Raji (cell line): Measurements from ENCODE around the gene MAN2A2.

ENCODE experiments used
- POLR2A ChIP-seq: IDR thresholded peaks from 2 replicates; pipeline ENCODE4 v1.6.1; 2011; ENCODE audit warnings: low read depth, low read length, control low read depth; ENCODE audit not compliant: insufficient read depth

MAN2A2 gene

DNA sequence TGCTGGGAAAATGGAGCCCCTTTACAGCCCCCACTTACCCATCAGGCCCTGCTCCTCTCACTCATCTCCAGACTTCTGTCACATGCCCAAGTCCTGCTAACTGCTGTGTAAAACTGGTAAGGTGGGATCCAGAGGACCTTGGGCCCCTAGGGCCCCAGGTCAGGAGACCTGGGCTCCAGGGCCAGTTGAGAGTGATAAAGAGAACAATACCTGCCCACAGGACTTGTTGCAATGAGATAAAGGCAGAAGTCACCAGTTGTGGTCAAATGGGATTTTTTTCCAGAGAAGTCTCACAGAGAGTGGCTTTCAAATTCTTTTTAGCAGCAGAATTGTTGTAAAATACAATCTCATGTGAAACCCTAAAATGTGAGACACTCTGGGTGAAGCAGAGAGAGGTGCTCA lies 34.0 kb upstream of the MAN2A2 start:
- no peak for TF ChIP-seq POLR2A

DNA sequence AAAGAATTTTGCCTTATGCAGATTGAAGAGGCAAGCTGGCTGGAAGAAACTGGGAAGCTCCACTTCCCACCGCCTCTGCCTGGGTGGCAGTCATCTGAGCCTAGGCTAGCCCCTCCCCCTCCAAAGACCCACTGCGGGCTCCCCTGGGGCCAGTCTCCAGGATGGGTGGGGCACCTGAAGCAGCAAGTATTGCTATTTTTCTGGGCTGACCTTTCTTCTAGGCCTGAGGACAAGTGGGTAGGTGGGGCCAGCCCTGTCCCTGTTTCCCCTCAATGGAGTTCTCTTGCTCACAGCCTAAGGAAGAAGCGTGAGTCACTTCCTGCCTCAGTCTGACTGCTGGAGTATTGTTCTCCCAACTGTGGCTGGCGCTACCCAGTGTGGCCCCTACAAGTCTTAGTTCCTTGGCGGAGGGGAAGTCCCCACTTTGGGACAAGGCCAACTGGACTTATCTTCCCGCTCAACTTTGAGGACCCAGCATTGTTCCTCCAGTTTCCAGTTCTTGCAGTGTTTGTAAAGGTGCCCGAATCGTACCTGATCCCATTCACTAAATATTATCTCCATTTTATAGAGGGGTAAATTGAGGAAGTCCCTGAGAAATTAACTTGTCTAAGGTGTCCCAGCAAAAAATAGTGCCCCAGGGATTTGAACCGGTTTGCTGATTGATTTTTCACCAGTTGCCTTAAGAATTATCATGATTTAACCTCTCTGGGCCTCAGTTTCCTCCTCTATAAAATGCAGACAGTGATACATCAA lies 33.3 kb upstream of the MAN2A2 start:
- no peak for TF ChIP-seq POLR2A

- TF ChIP-seq POLR2A = no peak
Observed at GRCh38 chr15:90870354-90871138, 32.6 kb upstream of the MAN2A2 start.

- no peak for TF ChIP-seq POLR2A
Observed at GRCh38 chr15:90871139-90871715, 31.9 kb upstream of the MAN2A2 start.

GRCh38 chr15:90871716-90872485 lies 31.2 kb upstream of the MAN2A2 start:
- no peak for TF ChIP-seq POLR2A

DNA sequence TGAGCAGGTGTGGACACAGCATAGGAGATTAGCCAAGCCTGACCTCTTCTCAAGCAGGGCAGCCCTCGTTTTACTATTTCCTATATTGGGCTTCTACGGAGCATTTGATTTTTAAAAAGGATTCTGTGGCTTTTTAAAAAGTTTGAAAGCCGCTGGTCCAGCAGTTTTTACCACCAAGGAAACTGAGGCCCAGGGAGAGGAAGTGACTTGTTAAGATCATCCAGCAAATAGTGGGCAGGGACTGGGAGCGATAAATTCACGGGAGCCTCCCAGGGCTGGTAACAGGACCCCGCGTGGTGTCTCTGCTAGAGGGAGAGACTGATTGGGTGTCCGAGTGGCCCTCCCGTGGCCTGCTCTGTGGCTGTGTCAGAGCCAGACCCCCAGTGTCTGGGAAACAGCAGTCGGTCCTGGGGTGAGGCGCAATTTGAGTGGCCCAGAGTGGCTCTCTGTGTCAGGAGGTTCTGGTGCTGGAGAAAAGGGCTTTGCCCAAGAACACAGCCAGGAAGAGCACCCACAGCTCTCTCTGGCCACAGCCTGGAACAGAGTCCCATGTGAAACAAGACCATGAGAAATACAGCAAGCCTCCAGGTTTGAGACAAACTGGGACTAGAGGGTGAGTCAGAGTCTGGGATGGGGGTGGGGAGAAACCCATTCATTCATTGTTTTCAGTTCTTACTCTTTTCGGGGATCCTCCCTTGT lies 30.5 kb upstream of the MAN2A2 start:
- TF ChIP-seq POLR2A = no peak

DNA sequence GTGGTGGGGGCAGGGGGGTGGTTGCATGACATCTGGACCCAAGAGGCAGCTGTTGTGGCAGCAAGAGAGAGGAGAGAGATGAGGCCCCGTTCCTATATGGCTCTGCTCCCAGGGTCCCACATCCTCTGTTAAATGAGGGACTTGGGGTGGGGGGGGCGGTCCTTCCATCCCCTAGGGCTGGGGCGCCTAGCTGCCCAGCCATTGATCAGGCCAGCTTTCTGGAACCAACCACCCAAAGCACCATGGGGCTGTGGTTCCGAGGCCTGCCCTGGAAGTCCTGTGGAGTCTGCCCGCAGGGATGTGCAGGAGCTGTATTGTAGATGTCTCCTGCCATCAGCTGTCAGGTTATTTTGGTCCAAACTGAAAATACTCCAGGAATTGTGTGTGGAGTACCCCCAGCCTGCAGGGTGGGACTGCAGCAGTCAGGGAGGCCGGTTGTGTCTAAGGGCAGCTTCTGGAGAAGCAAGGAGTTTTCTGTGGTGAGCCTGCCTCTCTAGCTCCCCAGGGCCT lies 29.6 kb upstream of the MAN2A2 start:
- TF ChIP-seq POLR2A = no peak

DNA sequence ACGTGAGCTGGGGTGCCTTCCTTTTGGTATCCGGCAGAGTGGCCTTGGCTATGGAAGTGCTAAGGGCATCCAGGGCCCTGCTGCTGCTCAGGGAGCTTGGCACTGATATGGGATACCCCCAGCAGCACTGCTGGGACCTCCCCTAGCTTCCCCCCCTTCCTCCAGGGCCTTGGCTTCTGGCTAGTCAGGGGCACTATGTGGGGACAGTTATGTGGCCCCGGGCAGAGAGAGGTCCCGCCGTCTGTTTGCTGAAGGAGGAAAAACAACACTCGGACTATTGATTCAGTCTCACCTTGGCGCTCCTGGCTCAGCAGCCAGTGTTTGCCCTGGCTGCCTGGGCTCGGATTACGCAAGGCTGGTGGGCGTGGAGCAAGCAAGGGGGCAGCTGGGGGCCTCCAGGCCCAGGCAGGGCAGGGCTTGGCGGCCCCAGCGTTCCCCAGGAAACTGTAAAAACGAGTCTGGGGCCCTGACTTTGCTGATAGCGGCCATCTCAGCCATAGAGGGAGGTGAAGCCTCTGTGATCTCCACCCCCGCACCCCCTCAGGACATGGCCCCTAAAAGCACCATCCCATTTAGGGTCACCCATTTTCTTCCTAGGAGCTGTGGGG lies 29.0 kb upstream of the MAN2A2 start:
- no peak for TF ChIP-seq POLR2A

GRCh38 chr15:90875549-90875981 lies 27.5 kb upstream of the MAN2A2 start:
- no peak for TF ChIP-seq POLR2A

- no peak for TF ChIP-seq POLR2A
Observed at GRCh38 chr15:90876046-90876445, 27.1 kb upstream of the MAN2A2 start.

DNA sequence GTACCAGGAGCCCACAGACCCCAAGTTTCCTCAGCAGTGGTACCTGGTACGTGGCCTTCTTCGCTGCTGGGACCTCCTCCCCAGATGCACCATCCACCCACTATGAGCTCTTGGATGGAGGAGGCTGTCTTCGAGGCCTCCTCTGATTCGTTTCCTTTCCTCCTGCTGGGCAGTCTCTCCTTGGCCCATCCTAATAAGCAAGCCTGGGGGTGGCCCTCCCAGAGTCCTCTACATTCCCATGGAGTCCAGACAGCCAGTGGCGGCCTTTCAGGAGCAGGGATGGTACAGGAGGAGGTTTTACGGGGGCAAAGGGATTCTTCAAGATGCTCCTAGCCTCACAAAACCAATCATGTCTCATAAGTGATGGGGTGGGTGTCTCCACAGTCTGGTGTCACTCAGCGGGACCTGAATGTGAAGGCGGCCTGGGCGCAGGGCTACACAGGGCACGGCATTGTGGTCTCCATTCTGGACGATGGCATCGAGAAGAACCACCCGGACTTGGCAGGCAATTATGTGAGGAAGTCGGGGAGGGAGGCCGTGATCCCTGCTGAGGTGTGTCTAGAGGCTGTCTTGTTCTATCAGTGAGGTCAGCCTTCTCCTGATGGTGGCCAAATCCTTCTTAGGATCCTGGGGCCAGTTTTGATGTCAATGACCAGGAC lies 26.5 kb upstream of the MAN2A2 start:
- no peak for TF ChIP-seq POLR2A

DNA sequence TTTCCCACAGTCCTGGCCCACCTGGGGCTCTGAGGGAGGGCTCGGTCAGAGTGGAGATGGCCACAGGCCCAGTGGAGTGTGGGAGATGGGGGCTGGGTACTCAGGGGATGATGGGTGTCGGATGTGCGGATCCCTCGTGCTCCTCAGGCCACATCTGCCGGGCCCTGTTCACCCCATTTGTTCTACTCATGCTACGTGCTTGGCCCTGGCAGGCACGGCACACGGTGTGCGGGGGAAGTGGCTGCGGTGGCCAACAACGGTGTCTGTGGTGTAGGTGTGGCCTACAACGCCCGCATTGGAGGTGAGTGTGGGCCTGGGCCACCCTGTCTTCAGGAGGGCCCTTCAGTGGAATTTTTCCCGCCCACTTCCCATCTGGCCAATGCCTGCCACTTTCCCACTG lies 25.8 kb upstream of the MAN2A2 start:
- TF ChIP-seq POLR2A = no peak

DNA sequence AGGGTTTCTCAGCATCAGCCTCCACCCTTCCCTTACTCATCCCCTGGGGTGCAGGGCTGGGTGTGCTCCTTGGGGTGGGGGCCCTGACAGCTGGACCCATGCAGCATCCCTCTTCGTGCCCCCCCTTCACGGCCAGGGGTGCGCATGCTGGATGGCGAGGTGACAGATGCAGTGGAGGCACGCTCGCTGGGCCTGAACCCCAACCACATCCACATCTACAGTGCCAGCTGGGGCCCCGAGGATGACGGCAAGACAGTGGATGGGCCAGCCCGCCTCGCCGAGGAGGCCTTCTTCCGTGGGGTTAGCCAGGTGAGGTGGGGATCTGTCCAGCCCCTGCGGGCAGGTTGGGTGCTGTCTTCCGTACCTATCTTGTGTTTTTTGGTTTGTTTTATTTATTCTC lies 25.1 kb upstream of the MAN2A2 start:
- TF ChIP-seq POLR2A = no peak

DNA sequence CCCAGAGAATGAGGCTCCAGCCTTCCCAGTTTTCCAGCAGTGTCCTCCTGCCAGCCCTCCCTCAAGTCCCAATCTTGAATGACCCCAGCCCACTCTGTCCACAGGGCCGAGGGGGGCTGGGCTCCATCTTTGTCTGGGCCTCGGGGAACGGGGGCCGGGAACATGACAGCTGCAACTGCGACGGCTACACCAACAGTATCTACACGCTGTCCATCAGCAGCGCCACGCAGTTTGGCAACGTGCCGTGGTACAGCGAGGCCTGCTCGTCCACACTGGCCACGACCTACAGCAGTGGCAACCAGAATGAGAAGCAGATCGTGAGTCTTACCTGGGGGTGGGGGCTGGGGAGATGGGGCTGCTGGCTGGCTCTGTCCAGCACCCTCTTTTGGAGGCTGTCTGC lies 24.4 kb upstream of the MAN2A2 start:
- TF ChIP-seq POLR2A = no peak

DNA sequence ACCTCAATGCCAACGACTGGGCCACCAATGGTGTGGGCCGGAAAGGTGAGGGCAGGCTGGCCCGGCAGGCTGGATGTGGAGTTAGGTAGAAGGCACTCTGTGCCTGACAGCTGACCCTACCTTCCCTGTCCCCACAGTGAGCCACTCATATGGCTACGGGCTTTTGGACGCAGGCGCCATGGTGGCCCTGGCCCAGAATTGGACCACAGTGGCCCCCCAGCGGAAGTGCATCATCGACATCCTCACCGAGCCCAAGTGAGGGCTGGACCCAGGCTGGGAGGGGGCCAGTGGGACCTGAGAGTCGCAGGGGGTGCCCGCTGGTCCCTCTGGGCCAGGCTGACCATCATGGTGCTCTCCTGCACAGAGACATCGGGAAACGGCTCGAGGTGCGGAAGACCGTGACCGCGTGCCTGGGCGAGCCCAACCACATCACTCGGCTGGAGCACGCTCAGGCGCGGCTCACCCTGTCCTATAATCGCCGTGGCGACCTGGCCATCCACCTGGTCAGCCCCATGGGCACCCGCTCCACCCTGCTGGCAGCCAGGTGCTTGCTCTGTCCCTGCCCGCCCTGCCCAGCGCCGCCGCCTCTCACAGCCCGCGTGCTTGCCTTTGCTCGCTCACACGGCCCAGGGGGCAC lies 23.3 kb upstream of the MAN2A2 start:
- no peak for TF ChIP-seq POLR2A
